HEK293T (cell line): ENCODE data around the gene XPNPEP3.
"Not testable (repeated sequence)": the region's sequence is repeated elsewhere in the genome, so short reads cannot be mapped to it uniquely, and the experiment has no call there.

Experiments
- CTCF ChIA-PET: fragments of 350-600 bp; formaldehyde crosslinking; extraction: SDS; loops from one replicate; lab custom pipeline; 2021; ENCODE audit warnings: antibody characterized with exemption, inconsistent platforms; lab: Yijun Ruan, JAX
- POLR2A ChIA-PET: fragments of 350-600 bp; formaldehyde crosslinking; extraction: SDS; loops from one replicate; lab custom pipeline; 2020; ENCODE audit warnings: antibody characterized with exemption, inconsistent platforms; lab: Yijun Ruan, JAX
- DNase-seq: peaks from one replicate; pipeline ENCODE4 v3.0.0; 2012; ENCODE audit warnings: mixed read lengths; ENCODE audit errors: extremely low spot score
- ARNT ChIP-seq: fragments of 450-650 bp; IDR thresholded peaks from 2 replicates; pipeline ENCODE4 v1.6.1; 2017; ENCODE audit warnings: mild to moderate bottlenecking
- BHLHE40 ChIP-seq: fragments of 450-650 bp; IDR thresholded peaks from 2 replicates; pipeline ENCODE4 v1.6.1; 2016; ENCODE audit warnings: mild to moderate bottlenecking, moderate library complexity, borderline replicate concordance
- CTBP1 ChIP-seq: fragments of 450-650 bp; IDR thresholded peaks from 2 replicates; pipeline ENCODE4 v1.6.1; 2016; ENCODE audit warnings: borderline replicate concordance
- ELF4 ChIP-seq: fragments of 450-650 bp; IDR thresholded peaks from 2 replicates; pipeline ENCODE4 v1.6.1; 2017; ENCODE audit warnings: antibody characterized with exemption
- FOXA1 ChIP-seq: fragments of 450-650 bp; IDR thresholded peaks from 2 replicates; pipeline ENCODE4 v1.6.1; 2016; ENCODE audit warnings: mild to moderate bottlenecking
- FOXK2 ChIP-seq: fragments of 450-650 bp; IDR thresholded peaks from 2 replicates; pipeline ENCODE4 v1.6.1; 2016; ENCODE audit warnings: mild to moderate bottlenecking
- FOXM1 ChIP-seq: fragments of 450-650 bp; IDR thresholded peaks from 2 replicates; pipeline ENCODE4 v1.6.1; 2017; ENCODE audit warnings: mild to moderate bottlenecking, borderline replicate concordance
- HDGF ChIP-seq: fragments of 450-650 bp; IDR thresholded peaks from 2 replicates; pipeline ENCODE4 v1.6.1; 2017; ENCODE audit warnings: antibody characterized with exemption, borderline replicate concordance
- L3MBTL2 ChIP-seq: fragments of 450-650 bp; conservative IDR thresholded peaks from 2 replicates; pipeline ENCODE4 v1.6.1; 2016; ENCODE audit warnings: mild to moderate bottlenecking
- LEF1 ChIP-seq: fragments of 450-650 bp; IDR thresholded peaks from 2 replicates; pipeline ENCODE4 v1.6.1; 2017; ENCODE audit warnings: mild to moderate bottlenecking, borderline replicate concordance
- NFRKB ChIP-seq: fragments of 450-650 bp; IDR thresholded peaks from 2 replicates; pipeline ENCODE4 v1.6.1; 2016; ENCODE audit warnings: mild to moderate bottlenecking, moderate library complexity
- SP1 ChIP-seq: fragments of 450-650 bp; IDR thresholded peaks from 2 replicates; pipeline ENCODE4 v1.6.1; 2017
- SUZ12 ChIP-seq: fragments of 450-650 bp; IDR thresholded peaks from 2 replicates; pipeline ENCODE4 v1.6.1; 2016; ENCODE audit warnings: mild to moderate bottlenecking
- TARDBP ChIP-seq: fragments of 450-650 bp; IDR thresholded peaks from 2 replicates; pipeline ENCODE4 v1.6.1; 2016
- ZNF384 ChIP-seq: fragments of 450-650 bp; IDR thresholded peaks from 2 replicates; pipeline ENCODE4 v1.6.1; 2016
- TF ChIP-seq, protein P1 (sequence below): fragments of 450-650 bp; IDR thresholded peaks from 2 replicates; pipeline ENCODE4 v1.6.1; 2016

The XPNPEP3 gene

DNA sequence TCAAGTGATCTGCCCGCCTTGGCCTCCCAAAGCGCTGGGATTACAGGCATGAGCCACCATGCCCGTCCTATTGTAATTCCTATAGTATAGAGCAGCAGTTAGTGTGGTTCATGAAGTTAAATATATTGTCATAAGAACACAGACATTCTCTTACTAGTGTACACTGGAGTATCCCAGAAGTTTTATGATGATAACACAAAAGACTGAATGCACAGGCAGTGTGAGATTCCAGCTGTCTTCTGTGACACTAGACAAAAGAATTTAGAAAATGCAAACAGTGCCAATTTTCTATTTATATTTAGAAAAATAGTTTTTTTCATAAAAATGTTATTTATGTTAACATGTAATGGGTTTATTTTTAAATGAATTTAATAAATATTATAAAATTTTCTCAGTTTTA is 54.8 kb downstream of the XPNPEP3 start:
- DNase-seq, result no peak
- ChIA-PET POLR2A (no interaction called here), CTCF (no interaction called here)
- no peak for TF ChIP-seq L3MBTL2
- TF ChIP-seq ELF4, result no peak
- no peak for TF ChIP-seq FOXM1
- no peak for TF ChIP-seq LEF1
- no peak for TF ChIP-seq FOXA1
- TF ChIP-seq CTBP1, result no peak
- no peak for TF ChIP-seq FOXK2
- no peak for TF ChIP-seq SP1
- no peak for TF ChIP-seq ARNT
- TF ChIP-seq ZNF384, result no peak
- TF ChIP-seq SUZ12, result no peak
- TF ChIP-seq, protein P1, sequence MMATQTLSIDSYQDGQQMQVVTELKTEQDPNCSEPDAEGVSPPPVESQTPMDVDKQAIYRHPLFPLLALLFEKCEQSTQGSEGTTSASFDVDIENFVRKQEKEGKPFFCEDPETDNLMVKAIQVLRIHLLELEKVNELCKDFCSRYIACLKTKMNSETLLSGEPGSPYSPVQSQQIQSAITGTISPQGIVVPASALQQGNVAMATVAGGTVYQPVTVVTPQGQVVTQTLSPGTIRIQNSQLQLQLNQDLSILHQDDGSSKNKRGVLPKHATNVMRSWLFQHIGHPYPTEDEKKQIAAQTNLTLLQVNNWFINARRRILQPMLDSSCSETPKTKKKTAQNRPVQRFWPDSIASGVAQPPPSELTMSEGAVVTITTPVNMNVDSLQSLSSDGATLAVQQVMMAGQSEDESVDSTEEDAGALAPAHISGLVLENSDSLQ, result no peak
- no peak for TF ChIP-seq TARDBP
- no peak for TF ChIP-seq HDGF
- no peak for TF ChIP-seq NFRKB

DNA sequence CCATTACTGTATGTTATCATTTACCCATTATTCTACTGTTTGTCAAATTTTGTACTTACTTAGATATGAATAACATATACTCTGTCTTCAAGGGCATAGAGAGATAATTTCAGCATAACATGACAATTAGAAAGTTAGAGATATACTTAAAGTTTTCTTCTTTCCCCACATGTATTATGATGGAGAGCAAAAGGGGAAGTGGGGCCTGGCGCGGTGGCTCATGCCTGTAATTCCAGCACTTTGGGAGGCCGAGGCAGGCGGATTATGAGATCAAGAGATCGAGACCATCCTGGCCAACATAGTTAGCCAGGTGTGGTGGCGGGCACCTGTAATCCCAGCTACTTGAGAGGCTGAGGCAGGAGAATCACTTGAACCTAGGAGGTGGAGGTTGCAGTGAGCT is 56.0 kb downstream of the XPNPEP3 start:
- DNase-seq, POLR2A ChIA-PET, CTCF ChIA-PET: not testable (repeated sequence)

DNA sequence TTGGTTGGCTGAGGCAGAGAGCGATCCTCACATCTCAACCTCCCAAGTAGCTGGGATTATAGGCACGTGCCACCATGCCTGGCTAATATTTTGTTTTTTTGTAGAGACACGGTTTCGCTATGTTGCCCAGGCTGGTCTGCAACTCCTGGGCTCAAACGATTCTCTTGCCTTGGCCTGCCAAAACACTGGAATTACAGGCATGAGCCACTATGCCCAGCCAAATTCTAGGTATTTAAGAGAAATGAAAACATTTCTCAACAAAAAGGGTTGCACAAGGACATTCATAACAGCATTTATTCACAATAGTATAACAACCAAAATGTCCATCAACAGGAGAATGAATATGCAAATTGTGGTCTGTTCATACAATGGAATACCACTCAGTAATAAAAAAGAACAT is 62.5 kb downstream of the XPNPEP3 start:
- ChIA-PET POLR2A (interaction anchor here (1.0 kb wide), 1 partner anchor 32 kb away, joined by 3 read pairs; the partner anchor contains the start of gene RBX1), CTCF (no interaction called here)

DNA sequence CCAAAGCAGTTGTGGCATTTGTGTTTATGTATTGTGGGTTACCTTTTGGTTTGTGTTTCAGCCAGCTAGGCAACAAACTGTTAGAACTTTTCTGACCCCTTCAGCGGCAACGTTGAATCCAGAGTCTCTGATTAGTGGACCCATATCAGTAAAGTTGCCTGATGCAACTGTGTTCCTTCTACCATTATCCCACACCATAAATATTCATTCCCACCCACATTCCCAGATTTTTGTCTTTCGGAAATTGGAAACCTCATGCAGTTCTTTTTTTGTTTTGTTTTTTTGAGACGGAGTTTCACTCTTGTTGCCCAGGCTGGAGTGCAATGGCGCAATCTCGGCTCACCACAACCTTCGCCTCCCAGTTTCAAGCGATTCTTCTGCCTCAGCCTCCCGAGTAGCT is 63.6 kb downstream of the XPNPEP3 start:
- DNase-seq, result no peak
- POLR2A ChIA-PET, result interaction anchor here (0.9 kb wide), 1 partner anchor 380 kb away, joined by 3 read pairs; the partner anchor contains the start of gene ZC3H7B
- no peak for TF ChIP-seq SP1
- TF ChIP-seq BHLHE40, result no peak
- no peak for TF ChIP-seq HDGF
- TF ChIP-seq FOXA1, result no peak
- no peak for TF ChIP-seq ZNF384
- TF ChIP-seq FOXM1, result no peak
- TF ChIP-seq NFRKB, result no peak
- TF ChIP-seq ARNT, result no peak
- TF ChIP-seq SUZ12, result no peak
- TF ChIP-seq ELF4, result no peak
- no peak for TF ChIP-seq L3MBTL2
- TF ChIP-seq, protein P1, result no peak
- no peak for TF ChIP-seq CTBP1
- CTCF ChIA-PET, result no interaction called here

More for the DNA sequence above, 62.5 kb downstream of the XPNPEP3 start:
- no peak for DNase-seq
- no peak for TF ChIP-seq ZNF384
- TF ChIP-seq FOXA1, result no peak

DNA sequence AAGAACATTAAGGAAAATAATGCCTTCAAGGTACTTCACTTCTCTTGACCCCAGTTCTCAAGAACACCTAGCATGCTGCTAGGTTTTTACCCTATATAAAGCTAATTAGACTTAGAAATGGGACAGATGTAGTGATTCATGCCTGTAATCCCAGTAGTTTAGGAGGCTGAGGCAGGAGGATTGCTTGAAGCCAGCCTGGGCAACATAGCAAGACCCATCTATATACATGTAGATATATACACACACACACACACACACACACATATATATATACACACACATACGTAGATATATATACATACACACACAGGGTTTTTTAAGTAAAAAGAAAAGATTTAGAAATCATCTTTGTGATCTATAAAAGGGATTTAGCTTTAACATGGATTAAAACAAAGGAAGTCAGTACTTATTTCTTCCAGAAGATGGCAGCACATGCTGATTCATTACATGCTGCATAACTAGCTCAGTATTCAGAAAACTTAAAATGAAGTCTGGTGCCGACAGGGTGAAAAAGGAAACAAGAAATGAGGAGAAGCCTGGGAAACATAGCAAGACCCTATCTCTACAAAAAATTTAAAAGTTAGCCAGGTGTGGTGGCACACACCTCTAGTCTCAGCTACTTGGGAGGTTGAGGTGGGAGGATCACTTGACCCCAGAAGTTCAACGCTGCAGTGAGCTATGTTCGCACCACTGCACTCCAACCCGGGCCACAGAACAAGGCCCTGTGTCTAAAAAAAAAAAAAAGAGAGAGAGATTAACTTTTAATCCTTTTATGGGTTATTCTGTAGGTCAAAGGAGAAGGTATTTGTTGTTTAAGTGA is 65.7 kb downstream of the XPNPEP3 start:
- TF ChIP-seq FOXK2 (no peak), LEF1 (no peak), ARNT (no peak), HDGF (no peak), ELF4 (no peak), NFRKB (no peak), L3MBTL2 (no peak), TARDBP (no peak), BHLHE40 (no peak), FOXA1 (no peak), SP1 (no peak), FOXM1 (no peak), CTBP1 (no peak), ZNF384 (no peak), SUZ12 (no peak)
- TF ChIP-seq, protein P1, result no peak
- peak; percentile 63 for DNase-seq
- ChIA-PET CTCF (interaction anchor here (0.7 to 1.3 kb wide), 7 partner anchors 11 to 197 kb away, joined by 3 to 6 read pairs (median 4); no protein-coding TSS in a partner anchor), POLR2A (interaction anchor here (0.7 to 2.1 kb wide), 4 partner anchors 29 to 630 kb away, joined by 3 to 21 read pairs (median 6); partner anchors contain the start of genes EP300 and RBX1)

DNA sequence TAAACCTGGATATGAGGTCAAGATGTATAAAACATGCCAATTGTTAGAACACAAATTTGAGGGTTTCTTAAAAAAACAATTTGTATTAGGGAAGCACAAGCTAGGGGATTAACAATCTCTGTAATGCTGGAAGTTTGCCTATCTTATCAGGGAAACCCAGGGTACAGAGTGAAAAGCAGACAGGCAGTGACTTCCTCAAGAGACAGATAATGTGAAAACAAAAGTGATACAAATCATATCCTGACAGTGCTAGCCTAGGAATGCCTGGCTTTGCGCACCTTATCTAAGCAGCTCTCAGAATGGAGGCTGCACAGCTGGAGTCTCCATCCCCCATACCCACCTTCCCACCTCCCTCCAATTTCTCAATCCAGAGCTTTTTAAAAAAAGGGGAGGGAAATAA is 71.7 kb downstream of the XPNPEP3 start:
- no peak for DNase-seq
- ChIA-PET POLR2A (interaction anchor here (1.0 to 1.8 kb wide), 4 partner anchors 9 to 452 kb away, joined by 3 to 8 read pairs (median 3); partner anchors contain the start of genes RBX1 and TEF), CTCF (no interaction called here)
- TF ChIP-seq SUZ12 (no peak), LEF1 (no peak), TARDBP (no peak), SP1 (no peak), ARNT (no peak), ELF4 (no peak)
- TF ChIP-seq, protein P1, result no peak
